NCI-H1436 treated with DMSO at 0.1 percent for 48 hours (cell line): ENCODE results near the gene GRM1.

Experiments used
- DNase-seq: peaks from one replicate; lab custom pipeline; 2025; lab: John Stamatoyannopoulos, UW

Gene GRM1

DNA sequence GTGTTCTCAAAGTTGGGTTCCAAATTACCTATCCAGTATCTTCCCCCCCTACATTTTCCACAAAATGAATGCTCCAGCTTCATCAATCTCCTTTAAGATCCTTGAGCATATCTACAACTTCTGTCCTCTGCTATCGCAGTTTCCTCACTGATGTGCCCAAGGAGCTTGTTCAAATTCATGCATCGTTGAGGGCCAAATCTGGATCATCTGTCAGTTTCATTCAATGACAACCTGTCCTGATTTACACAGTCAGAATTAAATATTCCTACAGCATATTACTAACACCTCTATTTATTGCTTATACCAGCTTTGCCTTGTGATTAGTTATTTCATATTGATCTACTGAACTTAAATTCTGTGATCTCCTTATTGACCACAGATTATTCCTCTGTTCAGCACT is 68.7 kb downstream of the GRM1 start:
- DNase-seq, result no peak

DNA sequence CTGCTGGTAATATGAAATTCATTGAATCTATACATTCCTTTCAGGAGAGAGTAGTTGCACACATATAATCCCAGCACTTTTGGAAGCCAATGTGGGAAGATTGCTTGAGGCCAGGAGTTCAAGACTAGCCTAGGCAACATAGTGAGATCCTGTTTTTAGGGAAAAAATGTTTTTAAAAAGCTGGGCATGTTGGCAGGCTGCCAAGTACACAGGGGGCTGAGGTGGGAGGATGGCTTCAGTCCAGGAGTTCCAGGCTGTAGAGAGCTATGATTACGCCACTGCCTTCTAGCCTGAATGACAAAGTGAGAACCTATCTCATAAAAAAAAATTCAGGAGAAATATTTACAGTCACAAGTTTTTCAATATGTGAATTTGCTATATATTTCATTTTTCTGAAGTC is 71.9 kb downstream of the GRM1 start:
- DNase-seq, result no peak

DNA sequence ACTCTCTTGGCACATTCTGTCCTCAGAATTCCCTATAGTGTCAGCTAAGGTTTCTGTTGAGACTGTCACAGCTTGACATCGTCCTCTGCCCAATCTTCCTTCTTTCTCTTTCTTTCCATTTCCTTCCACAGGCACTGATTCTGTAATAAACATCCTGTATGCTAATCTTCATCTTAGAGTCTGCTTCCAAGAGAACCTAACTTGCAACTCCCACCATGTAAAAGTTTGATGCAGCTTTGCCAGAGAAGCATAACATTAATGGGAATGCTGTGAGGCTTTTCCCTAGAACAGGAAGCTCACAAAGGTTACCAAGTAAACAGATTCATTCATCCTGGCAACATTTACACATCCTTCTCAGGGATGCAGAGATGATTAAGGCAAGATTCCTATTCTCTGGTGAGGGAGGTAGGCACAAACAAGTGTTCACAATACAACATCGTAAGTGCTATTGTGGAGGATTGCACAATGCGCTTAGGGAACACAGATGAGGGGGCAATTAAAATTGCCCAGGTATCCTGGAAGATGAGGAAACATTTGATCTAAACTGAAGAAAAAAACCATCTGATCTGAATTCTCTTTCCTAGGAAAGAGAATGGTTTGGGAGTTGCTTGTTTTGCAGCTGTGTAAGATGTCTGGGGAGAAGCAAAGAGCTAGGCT is 74.7 kb downstream of the GRM1 start:
- DNase-seq, result no peak

- DNase-seq, result no peak
Measured at GRCh38 chr6:146106532-146106931, 77.7 kb downstream of the GRM1 start.

GRCh38 chr6:146110990-146111389 is 82.1 kb downstream of the GRM1 start:
- DNase-seq, result no peak

DNA sequence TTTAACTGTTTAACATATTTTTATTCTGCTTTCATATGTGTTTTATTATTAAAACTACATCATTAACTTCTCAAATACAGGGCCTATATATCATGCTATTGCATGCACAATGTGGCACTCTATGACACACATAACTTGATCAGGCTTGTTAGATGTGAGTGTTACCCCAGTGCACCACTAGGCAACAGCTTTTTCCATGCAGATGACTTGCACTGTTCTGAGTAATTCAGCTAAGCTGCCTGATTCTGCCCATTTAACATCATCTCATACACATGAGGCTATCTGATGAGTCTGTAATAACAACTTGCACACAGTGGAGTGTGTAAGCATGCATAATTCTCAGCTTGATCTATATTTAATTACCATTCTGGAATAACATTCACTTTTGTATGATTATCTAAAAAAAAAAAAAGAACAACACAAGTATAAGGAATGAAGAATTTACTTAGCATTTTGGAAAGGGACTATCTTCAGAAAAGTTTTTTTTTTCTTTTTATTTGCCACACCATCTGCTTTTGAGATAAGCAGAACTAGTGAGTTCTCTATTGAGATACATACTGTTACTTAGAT is 83.1 kb downstream of the GRM1 start:
- no peak for DNase-seq

- no peak for DNase-seq
Measured at GRCh38 chr6:146113084-146113623, 84.3 kb downstream of the GRM1 start.

- DNase-seq, result no peak
Measured at GRCh38 chr6:146123616-146124015, 94.8 kb downstream of the GRM1 start.

DNA sequence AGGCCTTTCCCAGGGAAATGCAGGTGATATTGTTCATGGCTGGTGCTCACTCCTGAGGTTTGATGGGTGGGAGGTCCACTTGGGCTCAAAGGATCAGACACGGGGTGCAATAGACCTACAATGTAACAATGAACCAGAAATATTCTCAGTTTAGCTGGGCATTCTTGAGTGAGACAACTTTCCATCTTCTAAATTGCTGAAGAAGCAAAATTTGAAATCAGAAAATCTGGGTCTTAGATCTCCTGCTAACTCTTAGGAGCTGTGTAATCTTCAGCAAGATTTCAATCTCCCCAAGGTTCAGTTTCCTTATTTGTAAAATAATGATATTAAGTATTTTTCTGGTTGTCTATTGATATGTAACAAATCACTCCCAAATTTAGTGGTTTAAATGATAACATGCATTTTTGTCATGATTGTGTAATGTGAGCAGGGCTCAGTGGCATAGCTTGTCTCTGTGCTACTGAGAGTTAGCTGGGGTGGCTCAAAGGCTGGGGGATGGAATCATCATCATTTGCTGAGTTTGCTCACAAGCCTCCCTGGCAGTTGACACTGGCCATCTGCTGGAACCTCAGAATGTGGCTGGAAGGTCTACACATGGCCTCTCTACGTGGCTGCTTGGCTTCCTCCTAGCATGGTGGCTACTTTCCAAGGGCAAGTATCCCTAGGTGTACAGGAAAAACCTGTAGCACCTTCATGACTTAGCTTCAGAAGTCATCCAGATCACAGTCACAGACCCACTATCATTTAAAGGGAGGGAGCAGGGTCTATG is 98.8 kb downstream of the GRM1 start:
- DNase-seq, result no peak

GRCh38 chr6:146133866-146134265 is 105.0 kb downstream of the GRM1 start:
- no peak for DNase-seq

GRCh38 chr6:146135167-146135566 is 106.3 kb downstream of the GRM1 start:
- DNase-seq, result no peak

- no peak for DNase-seq
Measured at GRCh38 chr6:146146836-146147235, 118.0 kb downstream of the GRM1 start.

- no peak for DNase-seq
Measured at GRCh38 chr6:146149770-146150169, 120.9 kb downstream of the GRM1 start.

GRCh38 chr6:146153040-146153758 is 124.3 kb downstream of the GRM1 start:
- no peak for DNase-seq

DNA sequence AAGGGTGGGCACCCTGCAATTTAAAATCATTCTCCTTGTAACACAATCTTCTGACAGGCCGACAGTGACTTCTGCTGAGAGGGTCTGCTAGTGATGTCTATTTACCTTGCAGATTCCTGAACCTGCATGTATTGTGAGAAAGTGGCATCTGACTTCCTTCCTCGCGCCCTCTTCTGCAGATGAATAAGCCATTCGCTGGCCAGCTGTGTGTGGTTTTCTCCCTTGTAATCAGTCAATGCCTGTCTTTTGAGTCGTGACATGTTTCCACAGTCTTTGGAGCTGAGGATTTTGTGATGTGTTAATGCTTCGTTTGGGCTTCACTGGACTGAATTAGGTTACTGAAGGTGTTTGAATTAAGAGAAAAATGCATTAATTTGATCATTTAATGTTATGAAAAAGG is 125.3 kb downstream of the GRM1 start:
- no peak for DNase-seq

- no peak for DNase-seq
Measured at GRCh38 chr6:146161664-146162063, 132.8 kb downstream of the GRM1 start.

- DNase-seq, result no peak
Measured at GRCh38 chr6:146169872-146170271, 141.0 kb downstream of the GRM1 start.

DNA sequence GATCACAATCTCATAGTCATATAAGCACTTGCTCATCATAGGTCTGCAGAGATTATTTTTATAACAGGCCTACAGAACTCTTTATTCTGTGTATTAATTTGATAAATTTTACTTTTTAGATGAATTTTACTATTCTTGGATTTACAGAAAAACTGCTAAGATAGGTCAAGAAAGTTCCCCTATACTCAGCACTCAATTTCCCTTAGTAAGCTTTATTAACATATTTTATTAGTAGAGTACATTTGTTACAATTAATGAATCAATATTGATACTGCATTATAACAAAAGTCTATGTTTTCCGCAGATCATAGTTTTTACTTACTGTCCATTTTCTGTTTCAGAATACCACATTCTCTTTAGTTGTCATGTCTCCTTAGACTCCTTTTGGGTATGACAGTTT is 148.9 kb downstream of the GRM1 start:
- DNase-seq, result no peak

GRCh38 chr6:146183831-146184230 is 155.0 kb downstream of the GRM1 start:
- DNase-seq, result no peak

DNA sequence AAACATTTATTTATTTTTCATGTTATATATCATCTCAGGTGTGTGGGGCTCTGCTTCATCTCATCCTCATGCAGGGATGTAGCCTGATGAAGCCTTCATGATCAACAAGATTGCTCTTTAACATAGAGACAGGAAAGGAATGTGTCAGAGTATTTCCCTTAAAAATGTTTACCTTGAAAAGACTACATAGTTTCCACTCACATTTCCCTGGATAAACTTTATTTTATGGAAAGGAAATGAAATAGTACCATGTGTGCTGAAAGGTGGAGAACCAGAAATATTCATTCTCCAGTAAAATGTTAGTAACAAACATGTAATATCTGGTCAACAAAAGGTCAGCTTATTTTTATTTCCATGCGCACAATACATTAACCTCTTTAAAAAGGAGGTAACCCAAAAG is 155.8 kb downstream of the GRM1 start:
- no peak for DNase-seq

- DNase-seq, result no peak
Measured at GRCh38 chr6:146189131-146189530, 160.3 kb downstream of the GRM1 start.

GRCh38 chr6:146190581-146190980 is 161.7 kb downstream of the GRM1 start:
- no peak for DNase-seq

GRCh38 chr6:146191166-146191565 is 162.3 kb downstream of the GRM1 start:
- no peak for DNase-seq
